NCI-H345 treated with DMSO at 0.1 percent for 48 hours (cell line): ENCODE results near the gene FUZ.

ENCODE experiments used
- DNase-seq: peaks from one replicate; lab custom pipeline; 2025; ENCODE audit not compliant: unreplicated experiment; lab: John Stamatoyannopoulos, UW

FUZ gene

GRCh38 chr19:49761249-49761624 is 51.9 kb downstream of the FUZ start:
- DNase-seq, result no peak

- no peak for DNase-seq
Measured at GRCh38 chr19:49758292-49758691, 54.8 kb downstream of the FUZ start.
